Upper lobe of left lung (tissue), 4 donors: Measurements from ENCODE around the gene CSN3.
"Not testable (repeated sequence)": the region's sequence is repeated elsewhere in the genome, so short reads cannot be mapped to it uniquely, and the experiment has no call there.

ENCODE experiments used
- CTCF ChIP-seq, 6 experiments: fragments of 450-650 bp in 4 of 6; fragments of 200-600 bp in 2 of 6; sonication (generic) in 2 of 6; IDR thresholded peaks; one replicate each; pipeline ENCODE4 v1.5.1; 2016 to 2019; ENCODE audit warnings: antibody characterized with exemption in 6 of 6
- POLR2A ChIP-seq, 4 donors: fragments of 450-650 bp; IDR thresholded peaks; one replicate each; pipeline ENCODE4 v1.5.1; 2016 to 2017; ENCODE audit warnings: antibody characterized with exemption in 4 of 4, mild to moderate bottlenecking in 2 of 4
- POLR2AphosphoS5 ChIP-seq, 2 donors: sonication (generic); formaldehyde crosslinking; IDR thresholded peaks; one replicate each; pipeline ENCODE4 v1.5.1; 2017; ENCODE audit warnings: antibody characterized with exemption in 2 of 2

- TF ChIP-seq CTCF, POLR2AphosphoS5, POLR2A (IDR thresholded peaks at IDR 0.05): not testable (repeated sequence)
Measured at GRCh38 chr4:70221818-70222217, 20.6 kb upstream of the CSN3 start.
